Erythroblast (primary cell): ENCODE results near the gene ZMYM4.

Experiments used
- GATA1 ChIP-seq: IDR thresholded peaks from 2 replicates; pipeline ENCODE4 v1.6.1; 2011; ENCODE audit warnings: low read depth, mild to moderate bottlenecking, control low read depth, low read length, moderate library complexity
- POLR2A ChIP-seq: IDR thresholded peaks from 2 replicates; pipeline ENCODE4 v1.6.1; 2011; ENCODE audit warnings: mild to moderate bottlenecking, low read length

DNA sequence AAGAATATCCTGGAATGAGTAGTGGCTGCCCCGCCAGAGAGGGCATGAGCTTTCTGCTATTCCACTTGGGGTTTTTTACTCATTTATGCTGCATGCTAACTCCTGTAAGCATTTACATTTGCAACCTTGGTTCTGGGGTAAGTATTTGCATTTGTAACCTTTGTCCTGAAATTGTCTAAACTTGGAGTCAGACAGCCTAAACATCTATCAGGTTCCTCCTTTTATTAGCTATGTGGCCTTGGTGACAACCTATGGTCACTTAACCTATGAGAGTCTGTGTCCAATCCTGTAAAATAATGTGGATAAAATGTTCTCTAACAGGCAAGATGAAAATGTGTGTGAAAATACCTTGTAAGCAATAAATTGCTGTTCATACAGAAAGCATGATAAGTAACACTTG is 8.9 kb upstream of the ZMYM4 start:
- TF ChIP-seq POLR2A (no peak), GATA1 (no peak)
